Measurements from ENCODE around the gene HELZ2.

The HELZ2 gene

GRCh38 chr20:63525185-63525584, 48.9 kb downstream of the HELZ2 start:
- DNase-seq: no peak

Measured in amygdala (tissue), 56 donors.